ENCODE data around the gene ZBTB16.

ZBTB16 gene

GRCh38 chr11:114156131-114156581 is 96.6 kb downstream of the ZBTB16 start:
- no peak for DNase-seq

DNA sequence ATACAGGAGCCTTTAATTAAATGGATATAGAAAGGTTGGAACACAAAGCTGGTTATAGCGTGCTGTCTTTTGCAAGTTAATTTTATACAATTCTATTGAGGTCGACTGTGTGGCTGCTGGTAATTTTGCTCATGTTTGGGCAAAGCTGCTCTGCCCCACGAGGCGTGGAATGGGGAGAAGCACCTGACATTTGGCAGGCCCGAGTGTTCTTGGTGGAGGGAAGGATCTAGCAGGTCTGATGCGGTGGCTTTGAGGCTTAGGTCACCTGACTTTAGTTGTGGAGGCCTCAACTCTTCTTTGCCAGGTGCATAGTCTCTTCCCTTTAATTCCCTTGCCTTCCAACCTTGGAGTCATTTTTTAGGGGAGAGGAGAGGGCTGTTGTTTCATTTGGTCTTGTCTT is 97.3 kb downstream of the ZBTB16 start:
- no peak for DNase-seq

DNA sequence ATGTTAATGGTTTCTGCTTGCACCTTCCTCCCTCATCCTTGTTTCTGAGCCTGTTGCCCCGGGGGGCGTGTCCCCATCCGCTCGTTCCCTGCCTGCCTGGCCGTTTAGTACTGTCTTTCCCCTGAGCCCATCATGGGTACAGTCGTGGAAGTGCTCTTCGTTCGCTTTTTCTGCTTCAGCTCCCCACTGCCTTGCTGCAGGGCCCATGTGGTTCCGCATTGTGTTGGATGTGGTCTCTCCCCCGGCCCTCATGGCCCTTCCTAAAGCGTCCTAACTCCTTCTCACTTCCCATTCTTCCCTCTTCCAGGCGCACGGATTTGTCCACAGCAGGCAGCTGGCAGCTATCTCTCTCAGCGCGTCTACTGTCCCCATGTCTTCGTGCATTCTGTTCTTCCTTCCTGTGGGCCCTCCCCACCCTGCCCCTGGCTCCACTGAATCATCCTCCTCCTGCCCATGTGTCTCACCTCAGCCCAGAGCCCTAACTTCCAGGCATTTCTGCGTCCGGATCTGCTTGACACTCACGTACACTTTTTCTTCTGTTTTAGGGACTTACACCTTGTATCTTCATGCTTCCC is 98.1 kb downstream of the ZBTB16 start:
- no peak for DNase-seq

- no peak for DNase-seq
These were observed 98.9 kb downstream of the ZBTB16 start for GRCh38 chr11:114158421-114158820.

DNA sequence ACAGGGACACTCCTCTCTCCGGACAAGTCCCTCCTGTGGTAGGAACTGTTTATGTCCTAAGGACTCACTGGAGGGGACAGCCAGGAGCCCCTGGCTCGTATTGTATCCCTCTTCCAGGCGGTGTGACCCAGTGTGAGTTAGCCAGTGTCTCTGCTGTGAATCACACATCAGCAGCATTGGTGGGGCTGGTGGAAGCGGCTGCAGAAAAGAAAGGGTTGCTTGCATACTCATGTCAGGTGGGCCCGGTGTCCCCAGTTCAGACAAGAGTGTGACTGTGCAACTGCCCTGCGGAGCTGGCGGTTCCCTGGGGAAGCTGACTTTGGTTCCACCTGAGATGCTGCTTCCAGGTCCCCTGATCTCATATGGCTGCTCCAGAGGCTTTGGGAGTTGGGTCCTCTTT is 99.4 kb downstream of the ZBTB16 start:
- no peak for DNase-seq

- no peak for DNase-seq
These were observed 99.8 kb downstream of the ZBTB16 start for GRCh38 chr11:114159320-114159719.

- DNase-seq = peak; percentile 99
These were observed 100.5 kb downstream of the ZBTB16 start for GRCh38 chr11:114159802-114160632.

- DNase-seq = no peak
These were observed 101.4 kb downstream of the ZBTB16 start for GRCh38 chr11:114160894-114161293.

DNA sequence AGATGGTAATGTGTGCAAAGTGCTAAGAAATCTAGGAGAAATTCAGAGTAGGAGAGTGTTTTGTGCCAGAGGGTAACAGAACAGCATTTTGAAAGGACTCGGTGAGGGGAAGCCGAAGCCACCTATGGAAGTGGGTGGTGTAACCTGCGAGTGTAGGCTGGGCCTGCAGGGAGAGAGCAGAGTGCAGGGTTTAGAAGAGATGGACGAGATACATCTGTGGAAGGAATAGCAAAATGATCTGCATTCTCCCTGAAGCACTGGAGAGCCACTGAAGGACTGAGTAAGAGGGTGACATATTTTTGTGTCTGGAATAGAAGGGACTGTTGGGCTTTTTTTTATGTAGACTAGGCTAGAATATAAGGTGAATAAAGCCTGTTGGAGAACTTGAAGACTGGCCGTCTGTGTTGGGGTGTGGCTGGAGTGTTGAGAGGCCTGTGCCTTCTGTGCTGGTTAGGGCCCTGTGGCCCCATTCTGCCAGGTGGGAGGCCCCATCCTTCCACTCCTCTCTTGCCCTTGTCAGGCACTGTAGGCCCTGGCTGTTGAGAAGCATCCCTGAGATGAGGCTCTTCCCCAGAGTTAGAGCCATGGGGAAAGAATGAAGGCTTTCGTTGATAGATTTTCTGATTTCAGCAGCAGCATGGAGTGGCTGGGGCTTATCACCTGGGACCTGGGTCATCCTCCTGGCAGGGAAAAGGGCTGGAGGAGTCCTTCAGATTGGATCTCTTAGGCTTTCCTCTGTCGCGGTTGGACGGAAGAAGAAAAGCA is 102.2 kb downstream of the ZBTB16 start:
- DNase-seq = peak; percentile 15

GRCh38 chr11:114162719-114163123 is 103.2 kb downstream of the ZBTB16 start:
- peak; percentile 94 for DNase-seq

- no peak for DNase-seq
These were observed 103.7 kb downstream of the ZBTB16 start for GRCh38 chr11:114163229-114163631.

- DNase-seq = peak; percentile 11
These were observed 104.4 kb downstream of the ZBTB16 start for GRCh38 chr11:114163830-114164401.

DNA sequence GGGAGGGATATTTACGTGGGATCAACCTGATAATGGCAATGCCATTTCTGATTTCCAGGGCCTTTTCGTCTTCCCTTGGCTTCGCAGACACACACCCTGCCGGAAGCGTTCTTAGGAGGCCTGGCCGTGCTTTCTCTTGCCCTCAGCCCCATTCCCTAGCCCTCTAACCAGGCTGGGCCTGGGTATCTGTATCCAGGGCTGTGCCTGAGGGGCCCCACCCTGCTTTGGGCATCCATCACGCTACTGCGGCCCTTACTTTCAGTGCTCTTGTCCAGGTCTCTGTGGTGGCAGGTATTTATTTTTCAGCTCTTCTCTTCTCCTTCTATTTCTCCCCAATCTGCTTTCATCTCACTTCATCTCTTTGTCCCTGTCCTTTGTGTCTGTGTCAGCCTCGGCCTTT is 105.0 kb downstream of the ZBTB16 start:
- no peak for DNase-seq

DNA sequence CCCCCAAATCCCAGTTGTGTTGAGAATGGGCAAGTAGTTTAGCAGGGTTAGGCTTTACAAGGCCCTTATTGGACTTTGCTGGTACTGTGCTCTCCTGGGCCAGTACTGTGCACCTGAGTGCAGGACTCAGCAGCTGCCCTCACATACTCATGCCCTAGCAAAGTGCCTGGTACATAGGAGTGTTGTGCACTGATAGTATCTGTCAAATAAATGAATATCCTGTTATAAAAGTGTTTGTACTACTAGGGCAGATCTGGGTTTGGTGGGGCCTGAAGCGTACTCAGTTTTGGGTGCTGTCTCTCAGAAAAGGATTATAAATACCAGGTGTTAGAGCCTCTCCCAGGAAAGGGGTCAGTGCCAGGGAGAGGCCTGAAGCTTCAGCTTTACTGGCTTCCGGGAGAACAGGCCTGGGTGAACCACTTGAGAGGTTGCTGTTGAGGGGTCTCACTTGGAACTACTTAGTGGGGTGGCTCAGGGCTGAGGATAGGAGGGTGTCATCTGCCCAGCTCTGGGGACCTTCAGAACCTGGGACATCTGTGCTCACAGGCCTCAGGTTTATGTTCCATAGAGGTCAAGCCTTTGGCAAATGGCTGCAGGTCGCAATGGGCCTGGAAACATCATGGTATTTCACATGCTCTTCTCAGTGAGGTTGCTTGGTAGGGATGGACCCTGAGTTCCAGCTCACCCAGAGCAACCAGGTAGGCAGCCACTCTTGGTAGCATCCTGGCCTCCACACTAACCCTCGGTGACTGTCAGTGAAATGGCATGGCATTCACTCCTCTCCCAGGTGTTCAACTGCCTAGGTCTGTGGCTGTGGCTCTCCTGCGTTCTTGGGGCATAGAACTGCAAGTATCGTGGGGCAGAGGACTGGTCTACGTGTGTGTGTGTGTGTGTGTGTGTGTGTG is 106.1 kb downstream of the ZBTB16 start:
- no peak for DNase-seq

GRCh38 chr11:114166362-114166761 is 106.9 kb downstream of the ZBTB16 start:
- peak; percentile 57 for DNase-seq

GRCh38 chr11:114166897-114167323 is 107.4 kb downstream of the ZBTB16 start:
- DNase-seq = peak; percentile 87

- DNase-seq = no peak
These were observed 107.8 kb downstream of the ZBTB16 start for GRCh38 chr11:114167355-114167754.

DNA sequence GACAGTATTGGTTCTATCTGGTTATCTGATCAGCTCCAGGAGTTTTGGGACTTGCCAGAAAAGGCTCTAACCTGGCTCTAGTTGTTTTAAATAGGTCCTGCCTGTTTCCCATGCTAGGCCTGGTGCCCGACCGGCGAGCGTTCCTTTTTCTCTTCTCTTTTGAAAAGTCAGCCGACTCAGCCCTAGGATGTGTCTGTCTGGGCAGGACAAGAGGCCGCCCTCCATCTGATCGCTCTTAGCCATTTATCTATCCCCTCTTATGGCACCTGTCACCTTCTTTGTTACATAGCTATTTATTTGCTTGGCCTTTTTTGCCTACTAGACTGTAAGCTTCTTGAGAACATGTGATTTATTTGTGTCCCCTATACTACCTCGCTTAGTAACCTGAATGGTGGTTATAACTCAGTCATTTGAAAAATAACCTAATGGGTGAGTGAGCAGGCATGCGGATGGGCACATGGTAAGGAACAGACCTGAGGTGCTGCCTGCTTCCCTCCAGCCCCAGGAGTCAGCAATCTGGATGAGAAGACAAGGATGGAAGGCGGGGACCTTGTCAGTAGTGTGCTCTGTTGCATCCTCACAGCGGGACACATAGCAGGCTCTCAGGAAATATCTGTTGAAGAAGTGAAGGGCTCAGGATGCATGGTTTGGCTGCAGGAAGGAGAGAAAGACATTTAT is 108.4 kb downstream of the ZBTB16 start:
- DNase-seq = no peak

GRCh38 chr11:114168691-114169090 is 109.2 kb downstream of the ZBTB16 start:
- DNase-seq = no peak

DNA sequence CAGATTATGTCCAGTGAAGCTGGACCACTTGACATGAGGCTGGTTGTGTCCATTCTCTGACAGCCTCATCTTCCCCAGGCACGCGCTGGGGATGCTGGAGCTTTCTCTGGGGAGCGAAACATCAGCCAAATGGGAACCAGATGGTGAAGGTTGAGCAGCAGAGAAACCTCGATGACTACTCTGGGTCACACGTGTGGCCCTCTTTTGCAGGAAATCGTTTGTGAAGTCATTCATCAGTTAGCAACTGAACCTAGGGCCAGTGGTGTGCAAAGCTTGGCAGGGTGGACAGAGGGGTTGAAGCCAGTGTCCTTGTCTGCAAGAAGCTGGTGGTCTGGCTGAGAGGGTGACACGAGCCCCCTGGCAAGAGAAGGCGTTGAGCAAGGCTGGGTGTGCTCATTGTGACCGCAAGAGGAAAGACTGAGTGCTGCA is 109.8 kb downstream of the ZBTB16 start:
- no peak for DNase-seq

- DNase-seq = no peak
These were observed 110.3 kb downstream of the ZBTB16 start for GRCh38 chr11:114169821-114170220.

GRCh38 chr11:114170226-114170625 is 110.7 kb downstream of the ZBTB16 start:
- DNase-seq = no peak

All from DMS79 (cell line).